MCF 10A (cell line): ENCODE data around the gene P2RX3. TPM values are rescaled to one million over a fixed set of nuclear protein-coding genes. Genes with fewer than 3 reads are reported as not detected.

Source experiments
- BruUV-seq: library from RNA; stranded (reverse); fragments of 400-500 nt; replicated peaks from 2 replicates; lab custom pipeline; 2021; lab: Mats Ljungman, UMichigan
- CTCF ChIA-PET: fragments of 300-600 bp; sonication (Branson Sonifier 250); formaldehyde crosslinking; extraction: SDS; loops from one replicate; lab custom pipeline; 2021; ENCODE audit warnings: antibody characterized with exemption, inconsistent platforms; lab: Yijun Ruan, JAX
- POLR2A ChIA-PET: fragments of 300-600, 350-650 bp; sonication (Branson Sonifier 250); formaldehyde crosslinking; extraction: SDS; loops from one replicate; lab custom pipeline; 2020; ENCODE audit warnings: antibody characterized with exemption, inconsistent platforms; lab: Yijun Ruan, JAX
- DNase-seq: peaks from one replicate; pipeline ENCODE4 v3.0.0-alpha.2; 2018; ENCODE audit not compliant: unreplicated experiment
- H3K27ac Mint-ChIP-seq: one replicate; pipeline ENCODE4 v1.8.0; 2022; ENCODE audit warnings: mild to moderate bottlenecking, low read depth, mixed read lengths; ENCODE audit not compliant: unreplicated experiment
- H3K27me3 Mint-ChIP-seq: one replicate; pipeline ENCODE4 v1.8.0; 2022; ENCODE audit warnings: mixed read lengths; ENCODE audit not compliant: insufficient read depth, unreplicated experiment
- H3K36me3 Mint-ChIP-seq: one replicate; pipeline ENCODE4 v1.8.0; 2022; ENCODE audit warnings: mild to moderate bottlenecking, moderate library complexity, mixed read lengths; ENCODE audit not compliant: insufficient read depth, unreplicated experiment
- H3K4me1 Mint-ChIP-seq: one replicate; pipeline ENCODE4 v1.8.0; 2022; ENCODE audit warnings: mixed read lengths; ENCODE audit not compliant: insufficient read depth, unreplicated experiment
- H3K4me3 Mint-ChIP-seq: one replicate; pipeline ENCODE4 v1.8.0; 2022; ENCODE audit warnings: mild to moderate bottlenecking, moderate library complexity, mixed read lengths; ENCODE audit not compliant: unreplicated experiment
- H3K9me3 Mint-ChIP-seq: one replicate; pipeline ENCODE4 v1.8.0; 2022; ENCODE audit warnings: mixed read lengths; ENCODE audit not compliant: unreplicated experiment
- CTCF ChIP-seq: fragments of 200-600 bp; IDR thresholded peaks from one replicate; pipeline ENCODE4 v1.8.0; 2022; ENCODE audit warnings: antibody characterized with exemption, mild to moderate bottlenecking; ENCODE audit not compliant: unreplicated experiment
- intact Hi-C: fragments of 100-400 bp; cut with micrococcal nuclease; formaldehyde crosslinking; loops from 2 replicates; pipeline ENCODE4 v1.14.1; 2022
- total RNA-seq: library from RNA; stranded (reverse); gene quantifications from 2 replicates; pipeline ENCODE4 v1.2.3, GENCODE V29; 2022

Gene P2RX3
- total RNA-seq, 1 experiment from 2014 or later, result not detected

GRCh38 chr11:57341250-57341808, 3.2 kb downstream of the P2RX3 start:
- ChIA-PET CTCF (interaction anchor here (1.0 to 1.5 kb wide), 5 partner anchors 170 to 1717 kb away, joined by 3 to 6 read pairs (median 4); no protein-coding TSS in a partner anchor), POLR2A (no interaction called here)
- intact Hi-C loops, result no loop called here
- BruUV-seq, result no TSS peak
- no peaks in the 10 kb centered on the region for H3K9me3 Mint-ChIP-seq
- no peak overlapping the region for H3K4me3 Mint-ChIP-seq
- no peaks in the 10 kb centered on the region for H3K4me1 Mint-ChIP-seq
- DNase-seq, result no peak
- TF ChIP-seq CTCF, result no peak
- H3K27ac Mint-ChIP-seq, result no peak overlapping the region
- H3K27me3 Mint-ChIP-seq, result no peaks in the 10 kb centered on the region
- H3K36me3 Mint-ChIP-seq, result no peaks in the 10 kb centered on the region

- Mint-ChIP-seq H3K27ac (no peak overlapping the region), H3K4me3 (no peak overlapping the region), H3K27me3 (no peaks in the 10 kb centered on the region), H3K4me1 (no peaks in the 10 kb centered on the region), H3K9me3 (no peaks in the 10 kb centered on the region), H3K36me3 (no peaks in the 10 kb centered on the region)
- DNase-seq, result no peak
- ChIA-PET POLR2A (interaction anchor here (0.7 to 1.1 kb wide), 2 partner anchors 17 kb away, joined by 3 read pairs; no protein-coding TSS in a partner anchor), CTCF (interaction anchor here (0.6 to 2.1 kb wide), 12 partner anchors 83 to 1234 kb away, joined by 3 to 12 read pairs (median 4); partner anchors contain the start of gene UBE2L6)
- no TSS peak for BruUV-seq
- intact Hi-C loops, result no loop called here
- no peak for TF ChIP-seq CTCF
These were observed 4.5 kb downstream of the P2RX3 start for GRCh38 chr11:57342702-57343101.

GRCh38 chr11:57343825-57344224, 5.7 kb downstream of the P2RX3 start:
- BruUV-seq, result no TSS peak
- DNase-seq, result no peak
- H3K27ac Mint-ChIP-seq, result no peak overlapping the region
- H3K9me3 Mint-ChIP-seq, result no peaks in the 10 kb centered on the region
- H3K4me3 Mint-ChIP-seq, result no peak overlapping the region
- ChIA-PET CTCF (interaction anchor here (0.5 to 7.0 kb wide), 13 partner anchors 10 to 1196 kb away, joined by 3 to 84 read pairs (median 4); no protein-coding TSS in a partner anchor), POLR2A (interaction anchor here (1.1 kb wide), 1 partner anchor 18 kb away, joined by 3 read pairs; no protein-coding TSS in a partner anchor)
- no peaks in the 10 kb centered on the region for H3K27me3 Mint-ChIP-seq
- intact Hi-C loops, result loop anchor here (2.0 kb wide), 1 partner anchor 137 kb away; no protein-coding TSS in a partner anchor
- TF ChIP-seq CTCF, result no peak
- no peaks in the 10 kb centered on the region for H3K36me3 Mint-ChIP-seq
- no peaks in the 10 kb centered on the region for H3K4me1 Mint-ChIP-seq

GRCh38 chr11:57344826-57345225, 6.7 kb downstream of the P2RX3 start:
- Mint-ChIP-seq H3K27ac (no peak overlapping the region), H3K9me3 (no peaks in the 10 kb centered on the region), H3K27me3 (no peaks in the 10 kb centered on the region), H3K36me3 (no peaks in the 10 kb centered on the region), H3K4me3 (no peak overlapping the region), H3K4me1 (no peaks in the 10 kb centered on the region)
- TF ChIP-seq CTCF, result no peak
- CTCF ChIA-PET, result interaction anchor here (1.4 to 7.0 kb wide), 10 partner anchors 15 to 300 kb away, joined by 3 to 84 read pairs (median 14); partner anchors contain the start of gene SLC43A1
- intact Hi-C loops, result loop anchor here (1.0 to 5.0 kb wide), 7 partner anchors 112 to 1167 kb away; partner anchors contain the start of gene UBE2L6
- no peak for DNase-seq
- BruUV-seq, result no TSS peak
- POLR2A ChIA-PET, result no interaction called here
